WTC11 (cell line): ENCODE measurements around the gene THOC1.

Experiments
- AFF4 ChIP-seq: sonication (generic); formaldehyde crosslinking; IDR thresholded peaks from 2 replicates; pipeline ENCODE4 v1.8.1; 2023; ENCODE audit warnings: mild to moderate bottlenecking, missing genetic modification reagents, borderline replicate concordance
- AR ChIP-seq: fragments of 250-450 bp; sonication (Bioruptor Pico); IDR thresholded peaks from 2 replicates; pipeline ENCODE4 v1.9.0; 2021; ENCODE audit warnings: mild to moderate bottlenecking
- CTCF ChIP-seq: fragments of 200-600 bp; IDR thresholded peaks from 2 replicates; pipeline ENCODE4 v1.8.0; 2022; ENCODE audit warnings: antibody characterized with exemption
- FOXP1 ChIP-seq: sonication (generic); formaldehyde crosslinking; IDR thresholded peaks from 2 replicates; pipeline ENCODE4 v1.8.0; 2022; ENCODE audit warnings: missing genetic modification reagents, mild to moderate bottlenecking, moderate library complexity, borderline replicate concordance
- JUN ChIP-seq: sonication (generic); formaldehyde crosslinking; IDR thresholded peaks from 2 replicates; pipeline ENCODE4 v1.8.0; 2023; ENCODE audit warnings: mild to moderate bottlenecking, missing genetic modification reagents
- MLX ChIP-seq: sonication (generic); formaldehyde crosslinking; IDR thresholded peaks from 2 replicates; pipeline ENCODE4 v1.8.1; 2023; ENCODE audit warnings: mild to moderate bottlenecking, missing genetic modification reagents, moderate library complexity
- SMAD4 ChIP-seq: sonication (generic); formaldehyde crosslinking; IDR thresholded peaks from 2 replicates; pipeline ENCODE4 v1.8.0; 2022; ENCODE audit warnings: mild to moderate bottlenecking, missing genetic modification reagents
- SP1 ChIP-seq: sonication (generic); formaldehyde crosslinking; conservative IDR thresholded peaks from 2 replicates; pipeline ENCODE4 v1.8.1; 2022; ENCODE audit warnings: missing genetic modification reagents
- ZNF138 ChIP-seq: sonication (generic); formaldehyde crosslinking; conservative IDR thresholded peaks from 2 replicates; pipeline ENCODE4 v1.8.1; 2022; ENCODE audit warnings: mild to moderate bottlenecking, moderate library complexity, missing genetic modification reagents
- ZNF219 ChIP-seq: sonication (generic); formaldehyde crosslinking; IDR thresholded peaks from 2 replicates; pipeline ENCODE4 v1.8.0; 2023; ENCODE audit warnings: missing genetic modification reagents, mild to moderate bottlenecking, borderline replicate concordance
- ZNF317 ChIP-seq: sonication (generic); formaldehyde crosslinking; IDR thresholded peaks from 2 replicates; pipeline ENCODE4 v1.8.1; 2023; ENCODE audit warnings: low read depth, mild to moderate bottlenecking, moderate library complexity, missing genetic modification reagents, borderline replicate concordance

- no peak for TF ChIP-seq SP1 (CRISPR knock-in tag)
- TF ChIP-seq JUN: no peak
- no peak for TF ChIP-seq ZNF138 (CRISPR knock-in tag)
- TF ChIP-seq CTCF: no peak
- no peak for TF ChIP-seq MLX (CRISPR knock-in tag)
- TF ChIP-seq AFF4 (CRISPR knock-in tag): no peak
- TF ChIP-seq SMAD4 (CRISPR knock-in tag): no peak
- TF ChIP-seq ZNF219 (CRISPR knock-in tag): no peak
- TF ChIP-seq FOXP1 (CRISPR knock-in tag): no peak
- TF ChIP-seq AR (CRISPR knock-in tag): no peak
- no peak for TF ChIP-seq ZNF317 (CRISPR knock-in tag)
Observed at GRCh38 chr18:292271-292670, 24.4 kb upstream of the THOC1 start.
